HPDE6-E6E7 (cell line): ENCODE measurements around the gene SIX3.

Experiments used
- DNase-seq: peaks from one replicate; pipeline ENCODE4 v3.0.0; 2011; ENCODE audit warnings: missing footprints; ENCODE audit errors: extremely low spot score

The SIX3 gene

GRCh38 chr2:44942304-44943030, 965 bp downstream of the SIX3 start:
- DNase-seq = no peak

GRCh38 chr2:44943031-44943692, 1.7 kb downstream of the SIX3 start:
- DNase-seq = no peak

GRCh38 chr2:44943693-44944101, 2.2 kb downstream of the SIX3 start:
- DNase-seq = no peak

- DNase-seq = no peak
These were observed 2.8 kb downstream of the SIX3 start for GRCh38 chr2:44944102-44944951.

- DNase-seq = no peak
These were observed 3.6 kb downstream of the SIX3 start for GRCh38 chr2:44944952-44945612.

- DNase-seq = no peak
These were observed 4.3 kb downstream of the SIX3 start for GRCh38 chr2:44945676-44946371.

GRCh38 chr2:44946372-44947027, 5.0 kb downstream of the SIX3 start:
- no peak for DNase-seq

GRCh38 chr2:44947028-44947375, 5.5 kb downstream of the SIX3 start:
- DNase-seq = no peak

- no peak for DNase-seq
These were observed 7.2 kb downstream of the SIX3 start for GRCh38 chr2:44948565-44949328.

GRCh38 chr2:44949329-44950151, 8.0 kb downstream of the SIX3 start:
- DNase-seq = no peak

- DNase-seq = no peak
These were observed 9.1 kb downstream of the SIX3 start for GRCh38 chr2:44950646-44951045.

- DNase-seq = no peak
These were observed 9.6 kb downstream of the SIX3 start for GRCh38 chr2:44951124-44951523.

GRCh38 chr2:44951714-44952113, 10.2 kb downstream of the SIX3 start:
- no peak for DNase-seq

- peak; percentile 63 for DNase-seq
These were observed 10.8 kb downstream of the SIX3 start for GRCh38 chr2:44952143-44952805.

- no peak for DNase-seq
These were observed 11.4 kb downstream of the SIX3 start for GRCh38 chr2:44952806-44953498.

- DNase-seq = no peak
These were observed 12.0 kb downstream of the SIX3 start for GRCh38 chr2:44953499-44953883.

- DNase-seq = no peak
These were observed 13.0 kb downstream of the SIX3 start for GRCh38 chr2:44954447-44954888.
